Activated effector memory CD4-positive, alpha-beta T cell treated with Interleukin-2 at 50 U/mL for 16 hours (primary cell): Measurements from ENCODE around the gene NOC3L.

ENCODE experiments used
- DNase-seq: peaks from one replicate; pipeline ENCODE4 v3.0.0-alpha.2; 2020

The NOC3L gene

DNA sequence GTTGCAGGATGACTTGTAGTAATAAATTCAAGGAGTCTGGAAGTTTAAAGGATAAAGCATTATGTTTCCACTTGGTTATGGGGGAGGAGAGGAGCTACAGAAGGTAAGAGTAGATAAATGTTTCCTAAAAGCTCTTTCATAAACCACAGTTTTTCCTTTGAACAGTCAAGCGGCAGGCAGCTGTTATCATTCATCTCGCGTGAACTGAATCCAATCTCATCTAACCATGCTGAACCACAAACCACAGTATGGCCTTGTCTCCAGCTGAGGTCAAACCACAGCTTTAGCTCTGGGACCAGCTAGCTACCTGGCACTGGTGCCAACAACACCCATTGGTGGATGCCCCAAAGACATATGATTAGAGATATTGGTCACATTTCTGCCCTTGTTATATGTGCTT is 63.3 kb downstream of the NOC3L start:
- DNase-seq = peak; percentile 3

DNA sequence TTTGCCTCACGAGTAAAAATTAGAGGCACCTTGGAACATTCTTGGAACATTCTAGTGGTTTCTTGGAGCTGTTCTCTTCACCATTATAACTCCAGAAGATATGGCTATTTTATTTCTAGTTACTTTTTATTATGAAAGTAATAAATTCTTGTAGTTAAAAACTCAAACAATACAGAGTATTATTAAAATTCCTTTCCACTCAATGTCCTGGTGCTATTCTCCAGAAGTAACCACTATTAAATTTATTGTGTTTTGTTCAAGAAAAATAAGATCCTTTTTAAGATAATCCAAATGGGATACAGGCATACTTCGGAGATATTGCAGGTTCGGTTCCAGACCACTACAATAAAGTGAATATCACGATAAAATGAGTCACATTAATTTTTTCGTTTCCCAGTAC is 68.6 kb downstream of the NOC3L start:
- DNase-seq = no peak

GRCh38 chr10:94293354-94293753 is 69.4 kb downstream of the NOC3L start:
- DNase-seq = no peak

- no peak for DNase-seq
Observed at GRCh38 chr10:94292434-94293090, 70.2 kb downstream of the NOC3L start.

DNA sequence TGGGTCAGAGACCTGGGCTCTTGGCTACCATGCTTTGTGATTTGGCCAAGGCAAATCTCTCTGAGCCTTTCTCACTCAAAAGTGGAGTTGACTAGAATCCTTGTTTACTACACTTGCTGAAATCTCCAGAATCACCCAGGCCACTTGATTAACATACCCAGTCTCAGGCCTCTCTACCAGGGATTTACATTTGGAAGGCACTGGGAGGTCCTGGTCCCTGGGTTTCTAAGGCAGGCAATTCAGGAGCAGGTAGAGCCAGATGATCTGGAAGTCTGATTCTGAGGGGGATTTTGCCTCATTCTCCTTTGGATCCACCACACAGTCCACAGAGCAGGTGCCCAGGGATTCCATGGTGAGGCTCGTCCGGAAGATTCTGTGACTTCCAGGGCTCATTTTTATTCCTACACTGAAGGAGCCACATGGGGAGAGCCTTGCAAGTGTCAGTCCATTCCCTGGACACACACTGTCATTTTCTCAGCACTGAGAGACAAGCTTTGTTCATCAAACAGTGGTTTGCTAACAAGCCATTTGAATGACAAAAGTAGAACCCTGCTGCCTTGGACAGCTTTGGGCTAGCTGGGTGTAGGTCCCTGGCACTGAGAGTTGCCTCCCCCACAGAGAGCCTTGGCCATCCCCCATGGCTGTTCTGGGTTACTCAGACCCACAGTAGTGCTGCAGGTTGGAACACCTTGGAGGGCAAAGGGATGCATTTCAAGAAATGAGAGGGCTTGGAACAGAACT is 74.2 kb downstream of the NOC3L start:
- DNase-seq = no peak

- DNase-seq = no peak
Observed at GRCh38 chr10:94287336-94287735, 75.4 kb downstream of the NOC3L start.

- DNase-seq = no peak
Observed at GRCh38 chr10:94286901-94287300, 75.8 kb downstream of the NOC3L start.

- no peak for DNase-seq
Observed at GRCh38 chr10:94285271-94285670, 77.5 kb downstream of the NOC3L start.
